Mesodermal cell (in vitro differentiated cells): ENCODE data around the gene EVA1C.

ENCODE experiments used
- H3K27ac ChIP-seq: 2 replicates; pipeline ENCODE4 v1.7.0; 2013; ENCODE audit warnings: mild to moderate bottlenecking, low read depth, low read length, moderate library complexity; ENCODE audit not compliant: severe bottlenecking
- H3K36me3 ChIP-seq: 2 replicates; pipeline ENCODE4 v1.7.1; 2013; ENCODE audit warnings: mild to moderate bottlenecking, low read length, moderate library complexity; ENCODE audit not compliant: control insufficient read depth, insufficient read depth
- H3K4me1 ChIP-seq: one replicate; pipeline ENCODE4 v1.7.1; 2013; ENCODE audit warnings: mild to moderate bottlenecking, low read length; ENCODE audit not compliant: insufficient read depth, control insufficient read depth, poor library complexity, severe bottlenecking
- H3K4me3 ChIP-seq: 2 replicates; pipeline ENCODE4 v1.7.0; 2013; ENCODE audit warnings: low read length, control low read depth, mild to moderate bottlenecking; ENCODE audit not compliant: insufficient read depth, poor library complexity, severe bottlenecking; ENCODE audit errors: extremely low read depth
- H3K9me3 ChIP-seq: 2 replicates; pipeline ENCODE4 v1.7.1; 2013; ENCODE audit warnings: mild to moderate bottlenecking, low read length, moderate library complexity; ENCODE audit not compliant: control insufficient read depth
- WGBS, 2 experiments: methylation state at CpG; one replicate each; pipeline ENCODE4 v1.1.5; 2013; ENCODE audit warnings: missing lambda C conversion rate in 2 of 2; ENCODE audit not compliant: insufficient coverage in 2 of 2; 5-methylcytosine and 5-hydroxymethylcytosine counted together

The EVA1C gene

DNA sequence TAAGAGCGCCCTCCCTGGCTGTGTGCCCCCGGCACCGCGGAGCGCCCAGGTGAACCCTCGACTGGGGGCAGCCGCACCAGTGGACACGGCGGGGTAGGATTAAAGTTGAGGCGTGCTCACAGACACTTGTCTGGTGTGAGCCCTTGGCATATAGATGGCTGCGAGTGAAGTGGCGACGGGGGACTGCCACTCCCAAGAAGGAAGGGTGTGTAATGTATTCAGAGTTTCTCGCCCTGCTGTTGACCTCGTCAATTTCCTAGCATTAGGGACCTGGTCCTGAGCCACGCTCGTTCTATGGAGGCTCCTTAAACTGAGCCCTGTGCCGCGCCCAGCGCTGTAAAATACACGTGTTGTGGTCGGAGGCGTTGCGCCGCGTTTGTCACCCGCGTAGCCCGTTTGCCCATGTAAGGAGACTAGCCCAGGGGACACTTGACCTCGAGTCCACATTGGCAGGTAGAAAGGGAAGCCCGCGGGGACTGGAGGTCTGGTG, 554 bp downstream of the EVA1C start:
- Histone ChIP-seq H3K4me3 (no peak overlapping the region), H3K4me1 (peaks cover 7% of the 10 kb centered on the region), H3K36me3 (no peaks in the 10 kb centered on the region), H3K27ac (no peak overlapping the region), H3K9me3 (no peaks in the 10 kb centered on the region)
- 10 to 18% methylated on average over 22 to 31 of the region's 32 CpGs for WGBS, 2 experiments

- H3K9me3 ChIP-seq = no peaks in the 10 kb centered on the region
- no peaks in the 10 kb centered on the region for H3K36me3 ChIP-seq
- peaks cover 7% of the 10 kb centered on the region for H3K4me1 ChIP-seq
- WGBS, 2 experiments = 85 to 86% methylated on average over 4 to 6 of the region's 7 CpGs
- no peak overlapping the region for H3K27ac ChIP-seq
- no peak overlapping the region for H3K4me3 ChIP-seq
These were observed 1.4 kb downstream of the EVA1C start for GRCh38 chr21:32413697-32414578.

DNA sequence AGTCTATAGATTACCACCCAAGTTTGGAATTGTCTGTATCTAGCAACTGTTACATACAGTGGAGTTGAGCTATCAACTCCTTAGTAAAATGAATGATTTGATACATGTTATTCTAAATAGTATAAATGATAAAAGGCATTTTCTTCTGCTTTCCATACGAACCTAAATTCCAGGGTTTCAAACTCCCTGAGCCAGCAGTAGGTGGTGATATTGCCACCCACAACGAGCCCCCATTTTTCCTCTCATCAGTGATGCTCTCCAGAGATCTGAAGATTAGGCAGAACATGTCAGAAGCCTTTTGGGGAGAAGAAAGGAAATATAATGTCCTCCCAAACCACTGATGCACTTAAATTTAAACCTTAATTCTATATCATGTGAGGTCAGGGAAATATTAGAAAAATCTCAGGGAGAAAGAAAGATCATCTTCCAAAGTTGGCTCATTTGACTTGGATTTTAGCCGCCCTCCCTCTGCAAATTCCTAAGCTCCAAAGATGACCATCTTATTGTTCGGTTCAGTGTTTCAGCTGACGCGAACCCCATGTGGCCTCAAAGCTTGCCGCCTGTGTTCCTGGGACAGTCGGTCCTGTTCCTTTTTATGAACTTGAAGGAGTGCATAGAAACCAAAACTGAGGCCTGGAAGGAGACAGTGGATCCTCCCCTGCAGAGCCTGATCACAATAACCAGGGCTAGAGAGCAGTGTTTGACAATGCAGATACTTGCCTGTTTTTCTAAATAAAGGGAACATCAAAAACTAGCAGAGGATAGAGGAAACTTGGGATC, 2.3 kb downstream of the EVA1C start:
- 66 to 74% methylated on average over 5 to 6 of the region's 8 CpGs for WGBS, 2 experiments

GRCh38 chr21:32415451-32416398, 3.2 kb downstream of the EVA1C start:
- WGBS, 2 experiments = 69 to 71% methylated on average over 8 of the region's 11 CpGs

More for the DNA sequence above, 2.3 kb downstream of the EVA1C start:
- peaks cover 7% of the 10 kb centered on the region for H3K4me1 ChIP-seq
- no peaks in the 10 kb centered on the region for H3K9me3 ChIP-seq
- no peak overlapping the region for H3K4me3 ChIP-seq
- H3K36me3 ChIP-seq = no peaks in the 10 kb centered on the region
- no peak overlapping the region for H3K27ac ChIP-seq

DNA sequence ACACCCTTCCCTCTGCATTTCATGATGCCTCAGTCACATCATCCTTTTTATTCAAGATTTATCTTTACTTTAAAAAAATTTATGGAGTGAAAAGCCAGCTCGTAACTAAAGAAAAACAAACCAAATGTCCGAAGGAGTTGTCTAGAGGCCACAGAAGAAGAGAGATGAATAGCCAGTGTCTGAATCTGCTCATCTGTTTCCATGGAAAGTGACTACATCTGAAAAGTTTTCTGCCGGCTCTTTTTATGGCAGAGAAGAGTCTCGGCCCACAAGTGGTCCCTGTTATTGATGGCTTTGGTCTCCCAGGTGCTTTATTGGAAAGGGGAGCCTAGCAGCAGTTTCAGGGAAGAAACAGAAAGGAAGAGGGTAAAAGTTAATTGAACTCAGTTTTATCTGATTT, 5.6 kb downstream of the EVA1C start:
- Histone ChIP-seq H3K4me3 (no peak overlapping the region), H3K36me3 (no peaks in the 10 kb centered on the region), H3K9me3 (no peaks in the 10 kb centered on the region), H3K4me1 (peaks cover under 1% of the 10 kb centered on the region), H3K27ac (no peak overlapping the region)
- 88 to 93% methylated on average over 4 of the region's 4 CpGs for WGBS, 2 experiments

More at GRCh38 chr21:32415451-32416398, 3.2 kb downstream of the EVA1C start:
- H3K4me1 ChIP-seq = peaks cover 7% of the 10 kb centered on the region
- H3K4me3 ChIP-seq = no peak overlapping the region
- no peaks in the 10 kb centered on the region for H3K36me3 ChIP-seq
- H3K9me3 ChIP-seq = no peaks in the 10 kb centered on the region
- H3K27ac ChIP-seq = no peak overlapping the region

- H3K36me3 ChIP-seq = no peaks in the 10 kb centered on the region
- 92 to 100% methylated on average over 1 of the region's 2 CpGs for WGBS, 2 experiments
These were observed 9.6 kb downstream of the EVA1C start for GRCh38 chr21:32422064-32422463.

GRCh38 chr21:32423320-32424190, 11.0 kb downstream of the EVA1C start:
- no peak overlapping the region for H3K27ac ChIP-seq

More at GRCh38 chr21:32422064-32422463, 9.6 kb downstream of the EVA1C start:
- Histone ChIP-seq H3K27ac (no peak overlapping the region), H3K4me3 (no peak overlapping the region), H3K4me1 (peaks cover 5% of the 10 kb centered on the region), H3K9me3 (no peaks in the 10 kb centered on the region)

GRCh38 chr21:32424191-32424535, 11.7 kb downstream of the EVA1C start:
- 83 to 94% methylated on average over 1 to 2 of the region's 2 CpGs for WGBS, 2 experiments
- Histone ChIP-seq H3K4me1 (peaks cover 8% of the 10 kb centered on the region), H3K9me3 (no peaks in the 10 kb centered on the region), H3K4me3 (no peak overlapping the region), H3K36me3 (no peaks in the 10 kb centered on the region), H3K27ac (no peak overlapping the region)

More at GRCh38 chr21:32423320-32424190, 11.0 kb downstream of the EVA1C start:
- WGBS, 2 experiments = 75% methylated on average over 5 to 6 of the region's 9 CpGs
- peaks cover 8% of the 10 kb centered on the region for H3K4me1 ChIP-seq
- H3K36me3 ChIP-seq = no peaks in the 10 kb centered on the region
- no peak overlapping the region for H3K4me3 ChIP-seq
- no peaks in the 10 kb centered on the region for H3K9me3 ChIP-seq

GRCh38 chr21:32424674-32425073, 12.2 kb downstream of the EVA1C start:
- Histone ChIP-seq H3K27ac (no peak overlapping the region), H3K36me3 (no peaks in the 10 kb centered on the region), H3K4me1 (peaks cover 8% of the 10 kb centered on the region), H3K4me3 (no peak overlapping the region), H3K9me3 (no peaks in the 10 kb centered on the region)
- 91 to 92% methylated on average over 2 to 4 of the region's 5 CpGs for WGBS, 2 experiments
